Kasumi-1 (cell line): Measurements from ENCODE around the gene MRPL1.
"Not testable (repeated sequence)": the region's sequence is repeated elsewhere in the genome, so short reads cannot be mapped to it uniquely, and the experiment has no call there.

Experiments
- DNase-seq, 2 experiments: peaks; one replicate each; lab custom pipeline; 2025; lab: John Stamatoyannopoulos, UW

Gene MRPL1

GRCh38 chr4:77913348-77913747 lies 50.7 kb downstream of the MRPL1 start:
- DNase-seq, result no peak

GRCh38 chr4:77917075-77917474 lies 54.4 kb downstream of the MRPL1 start:
- no peak for DNase-seq

GRCh38 chr4:77917601-77918000 lies 55.0 kb downstream of the MRPL1 start:
- DNase-seq, result no peak

- no peak for DNase-seq
These were observed 57.7 kb downstream of the MRPL1 start for GRCh38 chr4:77920371-77920770.

GRCh38 chr4:77921701-77922100 lies 59.1 kb downstream of the MRPL1 start:
- DNase-seq, result peak; percentile 52 to 57

- no peak for DNase-seq
These were observed 59.8 kb downstream of the MRPL1 start for GRCh38 chr4:77922158-77923094.

GRCh38 chr4:77927991-77928925 lies 65.6 kb downstream of the MRPL1 start:
- no peak for DNase-seq

- DNase-seq, result no peak
These were observed 67.6 kb downstream of the MRPL1 start for GRCh38 chr4:77930154-77930639.

- DNase-seq, result no peak
These were observed 68.2 kb downstream of the MRPL1 start for GRCh38 chr4:77930876-77931275.

GRCh38 chr4:77931452-77932135 lies 69.0 kb downstream of the MRPL1 start:
- DNase-seq, result no peak

- no peak for DNase-seq
These were observed 75.9 kb downstream of the MRPL1 start for GRCh38 chr4:77938560-77938959.

- DNase-seq, result not testable (repeated sequence)
These were observed 83.3 kb downstream of the MRPL1 start for GRCh38 chr4:77945929-77946328.

- DNase-seq, result no peak
These were observed 87.6 kb downstream of the MRPL1 start for GRCh38 chr4:77950203-77950602.

GRCh38 chr4:77952457-77952856 lies 89.8 kb downstream of the MRPL1 start:
- DNase-seq, result no peak

- no peak for DNase-seq
These were observed 92.1 kb downstream of the MRPL1 start for GRCh38 chr4:77954690-77955089.

GRCh38 chr4:77956917-77957316 lies 94.3 kb downstream of the MRPL1 start:
- DNase-seq, result no peak

- DNase-seq, result no peak
These were observed 96.3 kb downstream of the MRPL1 start for GRCh38 chr4:77958897-77959296.

GRCh38 chr4:77959566-77960338 lies 97.1 kb downstream of the MRPL1 start:
- peak; percentile 47 to 72 for DNase-seq

GRCh38 chr4:77960367-77960766 lies 97.7 kb downstream of the MRPL1 start:
- no peak for DNase-seq

GRCh38 chr4:77963004-77963403 lies 100.4 kb downstream of the MRPL1 start:
- no peak for DNase-seq

- DNase-seq, result not testable (repeated sequence)
These were observed 111.0 kb downstream of the MRPL1 start for GRCh38 chr4:77973657-77974056.
